GM18861 (cell line): ENCODE results near the gene RSPO4.

Experiments used
- ATAC-seq: cut with Tn5 transposase; IDR thresholded peaks from one replicate; pipeline ENCODE4 v1.9.1; 2021; ENCODE audit not compliant: unreplicated experiment

RSPO4 gene

DNA sequence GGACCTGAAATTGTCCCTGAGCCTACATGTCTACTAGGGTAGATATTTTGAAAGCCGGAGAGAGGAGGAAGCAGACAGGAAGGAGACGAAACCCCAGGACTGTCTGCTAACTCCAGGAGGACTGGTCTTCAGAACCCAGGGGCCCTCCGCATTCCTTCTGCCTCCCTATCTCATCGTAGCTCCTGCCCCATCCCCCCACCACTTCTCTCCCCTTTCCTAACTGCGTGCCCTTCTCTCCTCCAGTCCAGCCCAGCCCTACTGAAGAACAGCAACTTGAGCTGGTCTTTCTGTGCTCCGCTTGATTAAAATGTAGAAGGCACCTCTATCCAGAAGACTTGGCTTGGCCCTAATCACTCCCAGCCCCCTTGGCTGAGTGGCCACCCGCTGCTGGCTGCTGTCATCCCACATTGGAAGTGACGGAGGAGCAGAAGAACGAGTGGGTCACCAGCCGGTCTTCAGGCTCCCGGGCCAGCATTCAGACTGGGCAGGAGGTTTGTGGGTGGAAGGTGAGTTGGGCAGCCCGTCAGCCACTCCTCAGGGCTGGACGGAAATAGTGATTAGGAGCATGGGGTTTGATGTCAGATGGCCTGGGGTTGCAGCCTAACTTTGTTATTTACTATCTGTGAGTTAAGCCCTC is 57.2 kb downstream of the RSPO4 start:
- no peak for ATAC-seq

- ATAC-seq: no peak
Measured at GRCh38 chr20:944148-944547, 58.0 kb downstream of the RSPO4 start.

DNA sequence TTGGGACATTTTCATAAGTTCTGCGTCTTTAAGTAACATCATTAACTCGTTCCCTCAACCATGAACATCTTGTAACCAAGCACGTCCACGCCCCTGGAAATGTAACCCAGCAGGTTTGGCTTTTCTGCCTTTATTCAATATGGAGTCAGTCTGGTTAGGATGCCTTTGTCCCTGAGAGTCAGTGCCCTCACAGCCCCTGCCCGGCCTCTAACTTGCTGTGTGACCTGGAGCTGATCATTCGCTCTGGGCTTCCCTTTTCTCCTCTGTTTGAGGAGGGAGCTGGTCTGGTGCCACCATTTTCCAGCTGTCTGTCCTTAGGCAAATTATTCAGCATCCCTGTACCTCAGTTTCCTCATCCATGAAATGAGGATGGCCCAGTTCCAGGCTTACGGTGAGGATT is 59.5 kb downstream of the RSPO4 start:
- ATAC-seq: no peak

- ATAC-seq: no peak
Measured at GRCh38 chr20:940926-941325, 61.2 kb downstream of the RSPO4 start.

GRCh38 chr20:939606-940005 is 62.5 kb downstream of the RSPO4 start:
- no peak for ATAC-seq

DNA sequence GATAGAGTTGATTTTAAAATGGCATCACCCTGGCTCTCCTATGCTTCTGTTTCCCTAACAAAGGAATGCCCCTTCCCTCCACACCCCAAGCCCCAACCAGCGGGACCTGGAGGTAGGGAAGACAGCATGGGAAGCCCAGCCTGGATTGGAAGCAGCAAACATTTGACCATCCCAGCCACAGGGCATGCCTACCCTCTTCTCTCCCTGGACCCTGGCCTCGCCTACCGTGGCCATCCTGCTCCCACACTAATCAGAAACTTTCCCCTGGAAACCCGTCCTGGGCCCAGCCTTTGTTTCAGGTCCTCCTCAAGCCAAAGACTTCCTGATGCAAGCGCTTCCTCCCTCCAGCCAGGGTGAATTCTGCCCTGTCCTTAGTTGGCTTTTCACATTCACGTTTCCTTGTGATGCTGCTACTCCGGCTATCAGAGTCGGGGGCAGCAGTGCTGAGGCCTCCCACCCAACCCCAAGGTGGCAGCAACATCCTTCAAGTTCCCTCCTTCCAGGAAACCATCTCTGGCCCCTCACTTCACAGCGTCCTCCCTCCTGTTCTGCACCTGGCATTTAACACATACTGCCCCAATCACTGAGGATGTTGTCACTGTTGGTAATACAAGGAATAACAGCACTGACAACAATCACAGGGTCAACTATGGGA is 67.8 kb downstream of the RSPO4 start:
- no peak for ATAC-seq

- no peak for ATAC-seq
Measured at GRCh38 chr20:933029-933428, 69.1 kb downstream of the RSPO4 start.

GRCh38 chr20:931401-931800 is 70.7 kb downstream of the RSPO4 start:
- ATAC-seq: no peak

GRCh38 chr20:926670-927069 is 75.4 kb downstream of the RSPO4 start:
- ATAC-seq: no peak

GRCh38 chr20:925516-925915 is 76.6 kb downstream of the RSPO4 start:
- ATAC-seq: no peak

- ATAC-seq: no peak
Measured at GRCh38 chr20:924639-925038, 77.5 kb downstream of the RSPO4 start.

DNA sequence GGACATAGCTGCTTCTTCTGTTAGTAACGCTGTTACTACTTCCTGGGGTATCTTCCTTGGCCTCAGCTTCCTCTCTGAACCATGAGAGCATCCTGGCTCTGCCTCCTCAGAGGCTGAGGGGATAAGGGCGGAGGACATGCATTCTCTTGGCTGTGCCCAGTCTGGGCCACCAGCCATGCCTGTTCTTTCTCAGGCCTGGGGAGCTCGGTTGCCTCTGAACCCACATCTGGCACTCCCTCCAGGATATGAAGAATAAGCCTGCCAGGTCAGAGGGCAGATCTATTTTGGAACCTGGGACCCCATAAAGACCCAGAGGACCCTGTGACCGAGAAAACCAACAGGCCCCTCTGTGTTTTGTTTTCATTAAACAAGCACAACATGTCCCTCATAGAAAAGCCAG is 79.3 kb downstream of the RSPO4 start:
- ATAC-seq: no peak

GRCh38 chr20:921068-921467 is 81.0 kb downstream of the RSPO4 start:
- no peak for ATAC-seq

- no peak for ATAC-seq
Measured at GRCh38 chr20:920311-920710, 81.8 kb downstream of the RSPO4 start.

DNA sequence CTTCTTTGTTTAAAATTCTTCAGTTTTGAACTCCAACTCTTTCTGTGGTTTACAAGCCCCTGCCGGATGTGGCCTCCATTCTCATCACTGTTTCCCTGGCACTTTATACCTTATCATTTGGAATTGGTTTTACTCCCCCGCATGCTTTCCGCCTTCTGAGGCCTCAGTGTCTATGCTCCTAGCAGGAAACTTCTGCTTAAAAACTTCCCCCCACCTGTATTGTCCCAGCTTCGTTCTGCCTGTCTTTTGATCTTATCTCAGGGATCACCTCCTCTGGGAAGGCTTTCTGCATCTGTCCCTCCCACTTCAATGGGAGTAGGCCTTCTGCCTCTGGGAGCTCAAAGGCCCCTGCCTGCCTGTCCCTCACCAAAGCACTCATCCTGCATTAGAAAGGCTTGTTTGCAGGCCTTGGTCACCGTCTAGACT is 82.6 kb downstream of the RSPO4 start:
- ATAC-seq: no peak

DNA sequence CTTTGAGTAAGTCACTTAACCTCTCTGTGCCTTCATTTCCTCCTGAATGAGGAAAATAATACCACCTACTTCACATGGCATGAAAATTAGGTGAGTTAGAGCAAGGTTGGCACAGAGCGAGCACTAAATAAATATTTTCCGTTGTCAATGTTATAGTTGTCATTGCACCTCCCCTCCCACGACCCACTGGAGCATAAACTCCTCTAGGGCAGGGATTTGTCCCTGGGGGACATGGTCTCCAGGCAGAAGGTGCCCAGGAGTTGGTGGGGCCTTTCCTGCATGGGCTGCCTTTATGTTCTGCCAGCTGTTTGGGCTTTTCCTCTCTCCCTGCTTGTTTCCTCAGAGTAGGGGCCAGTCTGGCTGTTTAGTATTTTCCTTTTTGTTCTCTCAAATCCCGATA is 84.7 kb downstream of the RSPO4 start:
- no peak for ATAC-seq

- ATAC-seq: no peak
Measured at GRCh38 chr20:916825-917224, 85.3 kb downstream of the RSPO4 start.

GRCh38 chr20:916125-916799 is 85.8 kb downstream of the RSPO4 start, which contains the start of gene ANGPT4:
Gene ANGPT4, minus strand, starts transcription at chr20:916334. Its CDS starts 120 bp downstream, at chr20:916214.
- no peak for ATAC-seq

- no peak for ATAC-seq
Measured at GRCh38 chr20:914727-915498, 87.2 kb downstream of the RSPO4 start.

- no peak for ATAC-seq
Measured at GRCh38 chr20:913306-913849, 88.7 kb downstream of the RSPO4 start.

DNA sequence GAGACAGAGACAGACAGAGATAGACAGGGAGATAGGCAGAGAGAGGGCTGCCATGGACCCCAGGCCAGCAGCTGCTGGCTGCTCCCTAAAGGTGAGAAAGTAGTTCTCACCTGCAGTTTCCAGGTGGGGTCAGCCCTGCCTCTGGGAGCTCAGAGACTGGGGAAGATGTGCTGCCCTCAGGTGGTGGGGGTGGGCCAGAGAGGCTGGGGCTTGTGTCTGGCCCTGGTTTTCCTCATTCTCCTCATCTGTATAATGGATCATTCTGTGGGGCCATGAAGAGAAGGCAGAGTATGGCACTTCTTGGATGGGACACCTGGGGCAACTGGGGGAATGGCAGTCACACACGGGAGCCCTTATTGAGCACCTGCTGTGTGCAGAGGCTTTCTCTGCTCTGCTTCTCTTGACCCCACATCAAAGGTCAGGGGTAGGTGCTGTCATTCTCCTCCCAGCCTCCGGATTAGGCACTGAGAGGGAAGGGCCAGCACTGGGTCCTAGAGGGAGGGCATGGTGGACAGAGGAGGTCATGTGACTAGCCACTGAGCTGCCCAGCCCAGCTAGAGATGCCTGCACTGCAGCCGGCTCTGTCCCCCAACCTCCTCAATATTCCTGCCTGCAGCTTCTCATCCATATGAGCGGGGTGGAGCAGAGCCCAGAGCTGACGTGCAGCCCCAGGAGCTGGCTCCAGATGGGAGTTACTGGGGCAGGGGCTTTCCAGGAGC is 90.1 kb downstream of the RSPO4 start:
- ATAC-seq: no peak
